Measurements from ENCODE around the gene MIS12.
A peak's percentile ranks its signal among the peaks of the same experiment; 100 is the strongest.

MIS12 gene

DNA sequence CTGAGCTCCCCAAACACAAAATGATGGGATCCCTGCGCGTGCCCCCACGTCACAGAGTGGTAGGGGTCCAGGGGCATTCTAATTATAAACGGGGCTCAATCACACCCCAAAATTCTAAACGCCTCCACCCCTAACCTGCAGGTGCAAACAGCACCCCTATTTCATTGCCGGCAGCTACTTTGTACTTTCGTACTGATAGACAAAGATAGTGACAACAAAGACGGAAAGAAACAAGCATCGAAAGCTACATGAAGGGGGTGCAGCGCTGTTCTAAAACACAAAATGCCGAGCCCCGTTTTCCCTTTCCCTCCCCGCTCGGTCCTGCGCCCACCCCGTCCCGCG, 13.9 kb downstream of the MIS12 start:
- no peak for DNase-seq (ENCODE audit: low spot score)

DNA sequence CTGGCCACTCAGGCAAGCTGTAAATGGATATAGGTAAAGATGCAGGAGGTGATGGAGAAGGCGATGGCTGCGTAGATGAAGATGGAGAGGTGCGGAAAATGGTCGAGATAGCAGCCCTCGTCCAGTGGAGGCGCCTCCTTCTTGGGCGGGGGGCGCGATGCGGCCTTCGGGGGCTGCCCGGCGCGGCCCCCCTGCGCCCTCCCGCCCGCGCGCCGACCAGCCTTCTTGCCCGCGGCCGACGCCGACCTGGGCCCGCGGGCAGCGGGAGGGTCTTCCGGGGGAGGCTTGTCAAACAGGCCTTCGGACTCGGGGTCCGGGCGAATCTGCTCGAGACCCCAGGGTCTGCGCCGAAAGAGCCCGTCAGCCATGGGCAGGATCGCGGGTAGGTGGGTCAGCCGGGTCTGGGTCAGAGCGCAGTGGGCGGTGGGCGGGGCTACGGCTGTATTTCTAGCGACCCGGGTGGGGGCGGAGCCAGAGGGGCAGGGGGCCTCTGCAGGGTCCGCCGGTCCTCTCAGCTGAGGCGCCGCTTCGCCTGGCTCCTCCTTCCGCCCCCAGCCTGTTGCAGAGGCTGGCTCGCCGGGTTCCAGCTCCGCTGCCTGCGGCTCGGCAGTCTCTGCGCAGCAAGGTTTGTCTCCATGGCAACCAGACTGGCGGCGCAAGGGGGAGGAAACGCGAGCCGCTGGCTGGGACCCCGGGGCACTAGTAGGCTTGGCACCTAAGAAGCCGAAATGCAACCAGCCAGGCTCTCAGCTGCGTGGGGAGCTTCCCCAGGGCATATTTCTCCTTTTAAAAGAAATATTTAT, 14.4 kb downstream of the MIS12 start:
- no peak for DNase-seq (ENCODE audit: low spot score)

DNA sequence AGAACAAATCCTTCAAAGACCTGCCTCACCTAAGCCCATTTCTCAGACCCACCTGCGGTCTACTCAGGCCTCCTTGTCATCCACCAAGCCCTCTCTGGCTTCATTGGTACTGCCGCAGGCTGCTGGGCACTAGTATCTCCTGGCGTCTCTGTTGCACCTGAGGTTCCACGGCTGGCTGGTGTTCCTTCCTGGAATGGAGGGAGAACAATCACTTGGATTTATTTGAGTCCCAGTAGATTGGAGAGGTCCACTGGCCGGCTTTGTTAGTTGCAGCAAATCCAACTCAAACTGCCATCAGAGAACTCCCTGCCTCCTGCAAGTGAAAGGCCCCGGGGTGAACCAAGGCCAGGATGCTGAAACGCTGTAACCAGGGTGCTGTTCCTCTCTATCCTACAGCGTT, 15.3 kb downstream of the MIS12 start:
- no peak for DNase-seq (ENCODE audit: low spot score)

DNA sequence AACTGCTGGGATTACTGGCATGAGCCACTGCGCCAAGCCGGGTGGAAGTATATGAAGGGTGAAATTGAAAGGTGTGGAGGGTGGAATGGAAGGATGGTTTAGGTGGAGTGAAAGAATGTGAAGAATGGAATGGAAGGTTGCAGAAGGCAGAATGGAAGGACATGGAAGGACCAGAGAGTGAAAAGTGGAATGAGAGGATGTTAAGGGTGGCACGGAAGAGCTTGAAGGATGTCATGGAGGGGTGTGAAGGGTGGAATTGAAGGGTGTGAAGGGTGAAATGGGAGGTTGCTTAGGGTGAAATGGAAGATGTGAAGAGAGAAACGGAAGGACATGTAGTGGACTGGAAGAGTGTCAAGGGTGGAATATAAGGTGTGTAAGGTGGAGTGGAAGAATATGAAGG, 16.2 kb downstream of the MIS12 start:
- DNase-seq (ENCODE audit: low spot score): no peak

DNA sequence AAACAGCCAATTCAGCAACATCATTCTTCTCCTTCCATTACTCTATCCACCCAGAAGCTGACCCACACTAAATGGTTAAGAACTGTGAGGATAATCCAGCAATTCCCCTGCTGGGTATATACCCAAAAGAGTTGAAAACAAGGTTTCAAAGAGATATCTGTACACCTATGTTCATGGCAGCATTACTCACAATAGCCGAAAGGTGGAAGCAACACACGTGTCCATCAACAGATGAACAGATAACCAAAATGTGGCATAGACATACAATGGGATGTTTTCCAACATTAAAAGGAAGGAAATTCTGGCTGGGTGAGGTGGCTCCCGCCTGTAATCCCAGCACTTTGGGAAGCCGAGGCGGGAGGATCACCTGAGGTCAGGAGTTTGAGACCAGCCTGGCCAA, 19.9 kb downstream of the MIS12 start:
- no peak for DNase-seq (ENCODE audit: low spot score)

DNA sequence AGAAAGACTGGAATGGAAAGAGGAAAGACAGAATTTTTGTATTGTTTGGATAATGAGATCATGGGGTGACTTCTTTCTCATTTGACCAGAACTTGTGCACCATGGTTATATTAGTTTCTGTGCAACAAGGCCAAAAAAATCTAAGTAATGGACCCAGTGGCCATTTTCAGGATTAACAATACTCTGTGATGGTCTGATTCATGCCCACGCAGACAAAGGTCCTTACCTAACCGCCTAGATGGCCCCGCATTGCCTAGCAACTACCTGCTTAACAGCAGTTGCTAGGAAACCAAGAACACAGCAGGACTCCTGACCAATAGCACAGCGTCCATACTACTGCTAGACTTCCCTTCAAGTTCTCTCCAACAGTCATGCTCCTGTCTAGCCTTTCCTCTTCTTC, 22.4 kb downstream of the MIS12 start:
- DNase-seq (ENCODE audit: low spot score): no peak

DNA sequence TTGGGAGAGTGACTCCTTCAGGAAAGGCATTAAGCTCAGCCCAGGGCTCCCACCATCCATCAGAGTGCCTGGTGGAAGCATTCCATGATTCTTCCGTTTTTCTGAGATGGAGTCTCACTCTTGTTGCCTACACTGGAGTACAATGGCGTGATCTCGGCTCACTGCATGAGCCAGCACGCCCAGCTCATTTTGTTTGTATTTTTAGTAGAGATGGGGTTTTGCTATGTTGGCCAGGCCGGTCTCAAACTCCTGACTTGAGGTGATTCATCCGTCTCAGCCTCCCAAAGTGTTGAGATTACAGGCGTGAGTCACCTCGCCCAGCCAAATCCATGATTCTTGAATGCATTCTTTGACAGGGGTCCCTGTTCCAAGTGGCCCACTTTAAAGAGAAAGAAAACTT, 23.1 kb downstream of the MIS12 start:
- DNase-seq (ENCODE audit: low spot score): peak; percentile 22

DNA sequence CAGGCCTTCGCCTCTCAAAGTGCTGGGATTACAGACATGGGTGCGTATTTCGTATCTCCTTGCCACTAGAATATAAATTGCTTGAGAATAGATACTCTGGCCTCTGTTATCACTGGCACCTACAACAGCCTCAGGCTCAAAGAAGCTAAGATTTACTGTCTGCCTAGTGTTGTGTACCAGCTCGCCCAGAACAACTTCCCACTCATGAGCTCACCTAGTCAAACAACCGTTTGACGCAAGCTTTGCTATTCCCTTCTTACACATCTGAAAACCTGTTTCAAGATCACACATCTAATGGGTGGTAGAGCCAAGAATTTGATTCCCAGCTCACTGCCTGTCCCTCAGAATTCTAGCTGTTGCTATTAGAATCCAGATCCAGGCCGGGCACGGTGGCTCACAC, 24.4 kb downstream of the MIS12 start:
- DNase-seq (ENCODE audit: low spot score): no peak

DNA sequence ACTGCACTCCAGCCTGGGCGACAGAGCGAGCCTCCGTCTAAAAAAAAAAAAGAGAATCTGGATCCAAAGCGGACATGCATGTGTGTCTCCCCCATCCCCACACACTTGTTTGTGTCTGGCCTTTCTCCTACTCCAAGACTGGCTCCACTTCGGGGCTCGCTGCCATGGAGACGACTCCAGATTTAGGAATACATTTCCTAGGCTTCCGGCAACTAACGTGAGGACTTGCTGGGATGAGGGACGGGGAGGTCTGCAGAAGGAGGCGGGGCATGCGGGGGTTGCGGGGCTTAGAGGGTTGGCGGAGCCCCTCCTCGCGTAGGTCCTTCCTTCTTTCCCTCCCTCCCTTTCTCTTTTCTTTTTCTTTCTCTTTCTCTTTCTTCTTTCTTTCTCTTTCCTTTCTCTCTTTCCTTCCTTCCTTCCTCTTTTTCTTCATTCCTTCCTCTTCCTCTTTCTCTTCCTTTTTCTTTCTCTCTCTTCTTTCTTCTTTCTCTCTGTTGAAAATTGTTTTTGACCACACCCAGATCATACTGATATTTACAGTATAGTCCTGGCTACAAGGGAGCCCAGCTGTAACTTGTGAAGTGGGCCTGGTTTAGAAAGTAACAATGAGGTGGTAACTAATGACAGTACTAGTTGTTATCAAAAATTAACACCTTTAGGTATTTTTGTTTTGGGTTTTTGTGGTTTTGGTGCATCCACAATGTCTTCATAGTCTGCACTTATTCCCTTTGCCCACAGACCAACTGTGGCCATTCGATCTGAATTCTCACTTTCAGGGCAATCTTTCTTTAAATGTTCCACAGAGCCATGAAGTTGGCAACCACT, 25.2 kb downstream of the MIS12 start:
- no peak for DNase-seq (ENCODE audit: low spot score)

DNA sequence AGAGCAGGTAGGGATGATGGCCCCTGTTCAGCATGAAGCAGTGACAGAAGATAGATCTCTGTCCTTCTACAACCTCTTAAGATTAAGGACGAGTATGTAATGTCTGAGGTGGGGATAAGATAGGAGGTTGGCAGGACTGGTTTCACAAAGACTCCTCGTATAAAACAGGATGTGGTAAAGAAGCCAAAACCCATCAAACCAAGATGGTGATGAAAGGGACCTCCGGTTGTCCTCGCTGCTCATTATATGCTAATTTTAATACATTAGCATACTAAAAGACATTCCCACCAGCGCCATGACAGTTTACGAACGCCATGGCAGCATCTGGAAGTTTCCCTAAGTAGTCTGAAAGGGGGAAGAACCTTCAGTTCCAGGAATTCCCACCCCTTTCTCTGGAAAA, 27.3 kb downstream of the MIS12 start:
- DNase-seq (ENCODE audit: low spot score): no peak

DNA sequence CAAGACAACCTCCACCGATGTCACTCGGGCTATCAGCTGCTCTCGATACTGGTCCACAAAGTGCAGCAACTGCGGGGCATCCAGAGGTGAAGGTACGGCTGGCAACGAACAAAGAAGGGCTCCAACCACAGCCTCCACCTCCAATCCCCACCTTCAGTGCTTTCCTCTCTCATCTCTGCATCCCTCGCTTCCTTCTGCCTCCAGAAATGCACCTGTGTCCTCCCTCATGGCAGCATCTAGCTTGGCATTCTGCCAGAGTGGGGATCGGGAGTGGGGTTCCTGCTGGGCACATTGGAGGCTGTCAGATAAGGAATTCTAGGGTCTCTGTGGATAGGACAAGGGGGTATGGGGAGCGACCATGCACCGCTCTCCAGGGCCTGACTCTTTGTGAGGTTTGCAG, 28.6 kb downstream of the MIS12 start:
- DNase-seq (ENCODE audit: low spot score): no peak

DNA sequence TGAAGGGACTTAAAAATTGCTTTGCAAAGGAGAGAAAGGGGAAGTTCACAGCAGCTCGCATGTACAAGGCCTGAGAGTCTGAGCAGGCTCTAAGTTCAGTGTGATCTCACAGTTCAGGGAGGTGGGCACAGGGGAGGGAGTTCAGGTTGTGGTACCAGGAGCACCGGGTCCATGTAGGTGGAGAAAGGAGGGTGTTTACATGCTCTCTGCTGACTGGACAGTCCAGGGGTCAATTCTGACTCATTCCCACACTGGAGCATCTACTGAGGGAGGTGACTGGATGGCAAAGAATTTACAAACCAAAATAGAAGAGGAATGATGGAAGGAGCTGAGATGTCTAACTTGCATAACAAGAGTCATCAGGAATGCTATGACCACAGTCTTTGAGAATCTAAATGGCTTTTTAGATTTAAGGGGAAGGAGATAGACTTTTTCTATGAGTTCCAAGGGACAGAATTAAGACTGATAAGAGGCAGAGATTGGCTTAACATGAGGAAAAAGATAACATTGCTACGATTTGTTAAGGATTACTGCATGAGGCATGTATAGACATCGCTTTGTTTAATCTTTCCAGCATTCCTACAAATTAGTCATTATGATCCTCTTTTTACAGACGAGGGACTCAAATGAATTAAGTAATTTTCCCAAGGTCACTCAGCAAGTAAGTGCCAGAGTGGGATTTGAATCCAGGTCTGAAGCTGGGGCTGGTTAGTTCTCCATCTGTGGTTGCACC, 29.9 kb downstream of the MIS12 start:
- DNase-seq (ENCODE audit: low spot score): peak; percentile 96

DNA sequence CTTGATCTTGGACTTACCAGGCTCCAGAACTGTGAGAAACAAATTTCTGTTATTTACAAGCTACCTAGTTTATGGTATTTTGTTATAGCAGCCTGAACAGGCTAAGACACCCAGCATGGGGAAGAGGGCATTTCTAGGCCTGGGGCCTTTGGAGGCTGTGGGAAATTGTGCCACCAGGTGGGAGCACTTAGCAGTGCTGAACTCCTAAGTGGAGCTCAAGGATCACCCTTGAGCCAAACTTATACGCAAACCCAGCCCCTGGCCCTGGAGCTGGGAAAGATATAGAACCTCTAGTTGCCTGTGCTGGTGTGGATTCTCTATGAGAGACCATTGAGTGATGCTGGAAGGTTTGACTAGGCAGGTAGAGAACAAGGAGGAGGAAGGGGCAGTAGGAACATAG, 36.1 kb downstream of the MIS12 start:
- no peak for DNase-seq (ENCODE audit: low spot score)

DNA sequence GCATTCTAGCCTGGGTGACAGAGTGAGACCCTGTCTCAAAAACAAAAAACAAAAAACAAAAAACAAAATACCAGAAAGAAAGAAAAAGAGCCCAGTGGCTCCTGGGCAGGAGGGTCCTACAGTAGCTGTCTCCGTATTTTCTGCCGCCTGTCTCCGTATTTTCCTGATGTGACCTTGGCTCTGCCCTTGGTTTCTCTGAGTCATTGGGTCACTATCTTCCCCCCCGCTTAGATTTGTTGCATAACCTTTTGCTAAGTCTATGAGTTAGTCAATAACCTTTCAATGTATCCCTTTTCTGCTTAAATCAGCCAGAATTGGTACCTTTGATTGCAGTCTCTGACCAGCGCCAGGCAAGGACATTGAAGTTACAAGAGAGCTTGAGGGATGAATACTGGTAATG, 36.9 kb downstream of the MIS12 start:
- DNase-seq (ENCODE audit: low spot score): no peak

DNA sequence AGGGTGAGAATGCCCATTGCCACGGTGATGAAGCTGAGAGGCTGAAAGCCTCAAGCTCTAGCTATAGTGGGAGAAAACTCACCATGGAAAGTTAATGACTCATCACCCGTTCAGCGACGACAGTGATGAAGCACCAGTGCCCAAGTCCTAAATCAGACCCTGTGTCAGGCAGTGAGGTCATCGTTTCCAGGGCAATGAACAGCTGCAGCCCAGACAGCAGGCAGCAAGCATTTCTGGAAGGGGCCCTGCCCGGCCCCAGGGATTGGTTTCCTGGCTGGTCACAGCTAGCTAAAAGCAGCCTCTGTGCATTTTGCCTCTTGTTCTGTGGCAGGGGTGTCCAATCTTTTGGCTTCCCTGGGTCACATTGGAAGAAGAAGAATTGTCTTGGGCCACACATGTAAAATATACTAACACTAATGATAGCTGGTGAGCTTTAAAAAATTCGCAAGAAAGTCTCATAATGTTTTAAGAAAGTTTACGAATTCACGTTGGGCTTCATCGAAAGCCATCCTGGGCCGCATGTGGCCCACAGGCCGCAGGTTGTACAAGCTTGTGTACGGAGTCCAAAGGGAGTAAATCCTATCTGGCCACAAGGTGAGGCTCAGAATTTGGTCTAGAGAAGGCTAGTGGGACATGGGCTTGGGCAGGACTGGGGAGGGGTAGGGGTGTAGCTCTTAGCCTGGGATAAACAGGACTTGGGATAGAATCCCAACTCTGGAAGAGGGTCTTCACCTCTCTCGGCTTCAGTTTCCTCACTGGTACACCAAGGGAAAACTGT, 40.6 kb downstream of the MIS12 start:
- peak; percentile 95 for DNase-seq (ENCODE audit: low spot score)

DNA sequence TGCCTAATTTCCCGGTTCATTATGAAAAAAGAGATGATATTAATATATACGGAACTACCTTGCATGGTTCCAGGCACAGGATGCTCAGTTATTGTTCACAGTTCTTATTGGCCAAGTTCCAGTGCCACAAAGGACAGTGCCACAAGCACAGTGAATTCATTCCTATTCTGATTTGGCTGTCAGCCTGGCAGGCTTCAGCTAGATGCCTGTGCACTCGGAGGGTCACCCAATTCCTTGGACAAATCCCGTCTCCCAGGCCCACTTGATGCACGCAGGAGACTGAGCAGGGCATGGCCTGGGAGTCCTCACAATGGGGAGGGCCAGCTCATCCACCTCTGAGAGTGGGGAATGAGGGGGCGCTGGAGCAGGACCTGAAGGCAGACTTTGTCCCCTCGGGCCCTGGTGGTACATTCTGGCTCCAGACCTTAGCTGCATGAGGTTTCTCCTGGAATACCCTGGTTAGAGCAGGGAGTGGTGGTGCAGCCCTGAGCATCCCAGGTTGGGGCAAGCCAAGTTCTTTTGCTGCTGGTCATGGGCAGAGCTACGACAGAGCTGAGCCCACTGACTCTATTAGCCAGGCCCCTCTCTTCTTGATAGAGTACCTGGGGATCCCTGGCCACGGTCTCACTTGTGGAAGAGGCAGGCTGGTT, 41.4 kb downstream of the MIS12 start:
- DNase-seq (ENCODE audit: low spot score): no peak

DNA sequence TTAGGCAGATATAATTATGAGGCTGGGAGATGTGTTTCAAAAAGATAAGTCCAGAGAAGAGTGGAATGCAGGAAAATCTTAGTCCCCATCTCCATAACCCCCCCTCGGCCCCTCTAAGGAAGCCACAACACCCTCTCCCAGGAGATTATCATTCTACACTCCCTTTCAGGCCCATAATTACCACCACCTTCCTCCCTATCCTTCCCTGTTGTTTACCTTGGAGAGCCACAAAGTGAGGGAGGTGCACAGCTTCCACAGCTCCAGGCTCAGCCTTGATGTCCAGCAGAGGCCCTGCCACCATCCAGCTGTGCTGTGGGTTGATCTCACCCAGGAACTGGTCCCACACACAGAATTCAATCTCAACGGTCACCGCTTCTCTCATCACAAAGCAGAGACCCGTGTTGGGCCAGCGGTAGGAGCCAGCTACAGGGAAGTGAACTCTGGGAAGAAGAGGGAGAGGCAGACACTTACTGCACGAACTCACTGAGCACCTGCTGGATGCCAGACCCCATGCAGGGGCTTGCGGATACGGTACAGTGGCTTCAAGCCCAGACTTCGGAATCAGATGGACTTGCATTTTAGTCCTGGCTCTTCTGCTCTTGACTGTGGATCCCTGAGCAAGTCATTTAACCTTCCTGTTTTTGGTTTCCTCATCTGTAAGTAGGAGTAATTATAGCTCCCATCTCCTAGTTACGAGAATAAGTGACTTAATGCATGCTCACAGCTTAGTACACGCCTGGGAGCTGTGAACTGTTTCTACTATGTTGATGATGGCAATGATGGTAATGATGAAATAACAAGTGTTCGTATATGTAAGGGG, 44.1 kb downstream of the MIS12 start:
- no peak for DNase-seq (ENCODE audit: low spot score)

DNA sequence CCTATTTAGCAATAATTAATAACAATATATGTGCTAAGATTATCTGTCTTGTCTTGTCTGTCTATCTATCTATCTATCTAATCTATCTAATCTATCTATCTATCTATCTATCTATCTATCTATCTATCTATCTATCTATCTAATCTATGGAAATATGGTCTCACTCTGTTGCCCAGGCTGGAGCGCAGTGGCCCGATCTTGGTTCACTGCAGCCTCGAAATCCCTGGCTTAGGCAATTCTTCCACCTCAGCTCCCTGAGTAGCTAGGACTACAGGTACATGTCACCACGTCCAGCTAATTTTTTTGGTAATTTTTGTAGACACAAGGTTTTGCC, 44.7 kb downstream of the MIS12 start:
- no peak for DNase-seq (ENCODE audit: low spot score)

DNA sequence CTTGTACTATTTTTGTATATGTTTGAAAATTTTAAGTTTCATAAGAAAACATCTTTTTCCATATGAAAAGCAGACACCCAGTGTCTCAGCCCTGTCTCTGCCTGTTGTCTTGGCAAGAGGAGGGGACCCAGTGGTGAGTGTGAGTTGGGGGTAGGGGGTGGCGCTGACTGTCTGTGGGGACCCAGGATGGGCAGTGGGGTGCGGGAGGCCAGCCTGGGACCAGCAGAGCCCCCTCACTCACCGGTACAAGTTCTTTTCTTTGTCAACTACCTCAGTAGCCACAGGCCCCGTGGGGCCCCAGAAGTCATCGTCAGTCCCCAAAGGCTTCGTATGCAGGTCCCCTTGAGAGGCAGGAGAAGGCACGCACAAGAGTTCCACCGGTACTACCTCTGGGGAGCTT, 46.2 kb downstream of the MIS12 start:
- DNase-seq (ENCODE audit: low spot score): no peak

DNA sequence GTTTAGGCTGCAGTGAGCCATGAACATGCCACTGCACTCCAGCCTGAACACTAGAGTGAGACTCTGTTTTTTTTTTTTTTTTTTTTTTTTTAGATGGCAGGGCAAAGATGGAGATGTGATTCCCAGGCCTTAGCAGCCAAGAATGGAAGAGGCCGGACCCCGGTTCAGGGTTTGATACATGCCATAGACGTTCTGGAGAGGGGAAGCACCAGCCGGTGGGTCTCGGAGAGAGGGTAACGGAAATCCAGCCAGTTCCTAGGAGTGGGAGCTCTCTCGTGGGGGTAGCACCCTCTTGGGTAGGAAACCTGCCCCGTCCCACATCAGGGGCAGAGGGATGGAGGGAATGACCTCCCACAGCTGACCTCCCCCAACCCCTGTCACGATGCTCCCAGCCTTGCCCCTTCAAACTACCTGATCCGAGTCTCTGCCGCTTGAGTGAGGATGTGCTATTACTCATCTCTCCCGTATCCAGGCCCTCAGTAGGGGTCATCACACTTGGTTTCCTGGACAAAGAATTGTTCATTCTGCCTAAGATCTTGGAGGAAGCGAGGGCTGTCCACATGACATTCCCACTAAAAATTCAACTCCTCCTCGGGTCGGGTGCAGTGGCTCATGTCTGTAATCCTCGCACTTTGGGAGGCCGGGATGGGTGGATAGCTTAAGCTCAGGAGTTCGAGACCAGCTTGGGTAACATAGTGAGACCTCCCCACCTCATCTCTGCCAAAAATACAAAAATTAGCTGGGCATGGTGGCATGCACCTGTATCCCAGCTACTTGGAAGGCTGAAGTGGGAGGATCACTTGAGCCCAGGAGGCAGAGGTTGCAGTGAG, 47.3 kb downstream of the MIS12 start:
- no peak for DNase-seq (ENCODE audit: low spot score)
